GM18505 (cell line): ENCODE results near the gene LRRC37B.
"Not testable (repeated sequence)": the region's sequence is repeated elsewhere in the genome, so short reads cannot be mapped to it uniquely, and the experiment has no call there.

Experiments used
- ATAC-seq: cut with Tn5 transposase; IDR thresholded peaks from one replicate; pipeline ENCODE4 v1.9.1; 2021; ENCODE audit not compliant: unreplicated experiment
- POLR2A ChIP-seq: IDR thresholded peaks from 4 replicates; pipeline ENCODE4 v1.6.1; 2011; ENCODE audit warnings: borderline replicate concordance; ENCODE audit not compliant: insufficient read depth, insufficient read length; ENCODE audit errors: extremely low read depth

Gene LRRC37B

GRCh38 chr17:32006957-32007462 lies at the start of gene LRRC37B:
TSS of gene LRRC37B (plus strand) at chr17:32007383. CDS start at chr17:32021393, 14,010 bp downstream.
- ATAC-seq: peak; percentile 76
- peak; percentile 50 for TF ChIP-seq POLR2A

DNA sequence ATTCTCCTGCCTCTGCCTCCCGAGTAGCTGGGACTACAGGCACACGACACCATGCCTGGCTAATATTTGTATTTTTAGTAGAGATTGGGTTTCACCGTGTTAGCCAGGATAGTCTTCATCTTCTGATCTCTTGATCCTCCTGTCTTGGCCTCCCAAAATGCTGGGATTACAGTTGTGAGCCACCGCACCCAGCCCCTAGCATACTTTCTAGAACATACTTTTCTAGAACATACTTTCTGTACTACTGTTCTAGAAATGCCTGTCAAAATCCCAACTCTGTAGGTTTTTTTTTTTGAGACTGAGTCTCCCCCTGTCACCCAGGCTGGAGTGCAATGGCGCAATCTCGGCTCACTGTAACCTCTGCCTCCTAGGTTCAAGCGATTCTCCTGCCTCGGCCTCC lies 43.1 kb upstream of the LRRC37B start:
- ATAC-seq: not testable (repeated sequence)

DNA sequence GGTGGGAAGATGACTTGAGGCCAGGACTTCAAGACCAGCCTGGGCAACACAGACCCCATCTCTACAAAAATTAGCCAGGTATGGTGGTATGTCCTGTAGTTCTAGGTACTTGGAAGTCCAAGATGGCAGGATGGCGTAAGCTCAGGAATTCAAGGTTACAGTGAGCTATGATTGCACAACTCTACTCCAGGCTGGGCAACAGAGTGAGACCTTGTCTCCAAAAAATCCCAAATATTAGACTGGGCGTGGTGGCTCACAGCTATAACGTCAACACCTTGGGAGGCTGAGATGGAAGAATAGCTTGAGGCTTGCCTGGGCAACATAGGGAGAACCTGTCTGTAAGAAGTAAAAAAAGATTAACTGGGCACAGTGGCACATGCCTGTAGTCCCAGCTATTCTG lies 39.5 kb upstream of the LRRC37B start:
- ATAC-seq: no peak
- TF ChIP-seq POLR2A: no peak

- not testable (repeated sequence) for ATAC-seq
These were observed 36.8 kb upstream of the LRRC37B start for GRCh38 chr17:31970416-31970815.

GRCh38 chr17:31974269-31975071 lies 32.7 kb upstream of the LRRC37B start:
- ATAC-seq: not testable (repeated sequence)

DNA sequence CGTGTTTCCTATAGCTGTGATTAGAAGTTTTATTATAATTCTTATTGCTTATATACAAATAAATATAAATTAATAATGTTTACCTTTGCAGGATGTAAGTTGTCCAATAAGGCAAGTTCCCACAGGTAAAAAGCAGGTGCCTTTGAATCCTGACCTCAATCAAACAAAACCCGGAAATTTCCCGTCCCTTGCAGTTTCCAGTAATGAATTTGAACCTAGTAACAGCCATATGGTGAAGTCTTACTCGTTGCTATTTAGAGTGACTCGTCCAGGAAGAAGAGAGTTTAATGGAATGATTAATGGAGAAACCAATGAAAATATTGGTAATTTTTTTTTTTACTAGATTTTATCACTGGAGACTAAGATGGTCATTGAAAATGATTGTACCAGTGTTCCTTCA lies 31.8 kb upstream of the LRRC37B start:
- not testable (repeated sequence) for ATAC-seq

DNA sequence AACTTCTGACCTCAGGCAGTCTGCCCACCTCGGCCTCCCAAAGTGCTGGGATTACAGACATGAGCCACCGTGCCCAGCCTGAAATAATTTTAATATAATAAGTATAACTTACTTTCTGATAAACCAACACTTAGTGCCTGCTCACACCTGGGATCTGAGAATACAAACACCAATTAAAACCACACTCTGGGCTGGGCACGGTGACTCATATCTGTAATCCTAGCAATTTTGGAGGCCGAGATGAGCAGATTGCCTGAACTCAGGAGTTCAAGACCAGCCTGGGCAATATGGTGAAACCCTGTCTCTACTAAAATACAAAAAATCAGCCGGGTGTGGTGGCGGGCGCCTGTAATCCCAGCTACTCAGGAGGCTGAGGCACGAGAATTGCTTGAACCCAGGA lies 15.4 kb upstream of the LRRC37B start:
- not testable (repeated sequence) for ATAC-seq

GRCh38 chr17:31997005-31997404 lies 10.2 kb upstream of the LRRC37B start:
- no peak for TF ChIP-seq POLR2A
- no peak for ATAC-seq

GRCh38 chr17:32007463-32008298 lies 498 bp downstream of the LRRC37B start:
- peak; percentile 34 for ATAC-seq
- peak; percentile 24 for TF ChIP-seq POLR2A

DNA sequence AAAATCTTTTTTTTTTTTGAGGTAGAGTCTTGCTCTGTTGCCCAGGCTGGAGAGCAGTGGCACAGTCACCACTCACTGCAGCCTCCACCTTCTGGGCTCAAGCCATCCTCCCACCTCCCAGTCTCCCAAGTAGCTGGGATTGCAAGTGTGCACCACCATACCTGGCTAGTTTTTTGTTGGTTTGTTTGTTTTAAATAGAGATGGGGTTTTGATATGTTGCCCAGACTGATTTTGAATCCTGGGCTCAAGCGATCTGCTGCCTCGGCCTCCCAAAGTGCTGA lies 2.0 kb downstream of the LRRC37B start:
- no peak for ATAC-seq
- TF ChIP-seq POLR2A: no peak

GRCh38 chr17:32010114-32010513 lies 2.9 kb downstream of the LRRC37B start:
- ATAC-seq: no peak

DNA sequence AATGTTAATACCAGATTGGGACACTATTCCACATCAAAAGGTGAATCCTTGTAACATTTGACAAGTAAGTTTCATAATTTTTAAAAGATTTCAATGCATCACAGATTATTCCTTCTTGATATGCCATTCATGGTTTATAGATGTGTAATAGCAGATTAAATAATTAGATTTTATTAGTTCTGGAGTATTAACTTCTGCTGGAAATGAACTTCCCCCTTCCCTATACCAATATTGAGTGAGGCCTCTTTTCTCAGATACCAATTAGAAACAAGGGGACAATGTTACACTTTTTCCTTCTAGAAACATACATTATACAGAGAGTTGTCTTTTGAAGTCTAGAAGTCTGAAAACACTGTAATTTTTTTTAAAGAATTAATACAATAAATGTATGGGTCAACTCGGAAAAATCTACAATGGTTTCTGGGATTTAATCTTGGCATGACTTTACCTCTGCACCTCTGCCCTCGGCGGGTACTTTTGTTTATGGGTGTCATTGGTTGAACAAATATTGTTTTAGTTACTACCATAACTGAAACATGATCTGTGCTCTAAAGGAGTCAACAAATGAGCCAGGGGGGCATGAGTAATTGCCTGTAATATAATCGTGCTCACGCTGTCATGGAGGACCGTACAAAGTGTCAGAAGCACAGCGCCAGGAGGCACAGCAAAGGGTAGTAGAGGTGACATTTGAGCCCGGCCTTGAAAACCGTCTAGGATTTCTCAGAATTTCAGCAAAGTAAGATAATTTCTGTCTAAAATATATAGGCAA lies 8.2 kb downstream of the LRRC37B start:
- no peak for ATAC-seq
- no peak for TF ChIP-seq POLR2A

More at GRCh38 chr17:32010114-32010513, 2.9 kb downstream of the LRRC37B start:
- no peak for TF ChIP-seq POLR2A

DNA sequence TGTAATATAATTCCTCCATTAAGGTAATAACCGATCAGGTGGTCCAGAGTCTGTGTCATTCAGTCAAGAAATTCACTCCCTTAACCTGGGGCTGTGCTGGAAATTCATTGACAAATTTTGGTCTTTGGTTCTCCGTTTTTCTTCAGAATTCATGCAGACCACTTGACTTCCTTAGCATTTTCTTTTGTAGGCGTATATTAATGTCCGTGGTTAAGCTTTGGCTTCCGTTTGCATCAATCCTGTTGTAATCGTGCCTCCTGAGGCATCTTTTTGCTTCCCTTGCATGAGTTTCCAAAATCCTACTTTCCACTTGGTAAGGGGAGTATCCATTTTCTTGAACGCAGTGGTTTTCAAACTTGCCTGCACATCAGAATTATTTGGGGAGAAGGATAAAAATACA lies 9.0 kb downstream of the LRRC37B start:
- TF ChIP-seq POLR2A: no peak
- no peak for ATAC-seq

GRCh38 chr17:32019228-32019627 lies 12.0 kb downstream of the LRRC37B start:
- no peak for ATAC-seq

More at GRCh38 chr17:32019228-32019627, 12.0 kb downstream of the LRRC37B start:
- TF ChIP-seq POLR2A: no peak
